Immature natural killer cell (primary cell): ENCODE results near the gene ZHX3. TPM values are rescaled to one million over a fixed set of nuclear protein-coding genes. Genes with fewer than 3 reads are reported as not detected.
"Not testable (repeated sequence)": the region's sequence is repeated elsewhere in the genome, so short reads cannot be mapped to it uniquely, and the experiment has no call there.

ENCODE experiments used
- DNase-seq, 3 donors: peaks; one replicate each; pipeline ENCODE4 v3.0.0; 2022; ENCODE audit warnings: mixed read lengths in 1 of 3
- H3K27ac Mint-ChIP-seq, 6 donors: one replicate each; pipeline ENCODE4 v1.8.0; 2020; ENCODE audit warnings: mixed read lengths in 6 of 6, mild to moderate bottlenecking in 5 of 6, inconsistent platforms in 4 of 6, moderate library complexity in 3 of 6
- H3K27me3 Mint-ChIP-seq, 3 donors: one replicate each; pipeline ENCODE4 v1.8.0; 2020 to 2021; ENCODE audit warnings: low read depth in 3 of 3, mild to moderate bottlenecking in 3 of 3, mixed read lengths in 3 of 3, moderate library complexity in 3 of 3, inconsistent platforms in 1 of 3
- H3K36me3 Mint-ChIP-seq, 3 donors: one replicate each; pipeline ENCODE4 v1.8.0; 2020; ENCODE audit warnings: mixed read lengths in 3 of 3, inconsistent platforms in 2 of 3, mild to moderate bottlenecking in 2 of 3
- H3K4me1 Mint-ChIP-seq, 2 donors: one replicate each; pipeline ENCODE4 v1.8.0; 2020; ENCODE audit warnings: inconsistent platforms in 2 of 2, mild to moderate bottlenecking in 2 of 2, mixed read lengths in 2 of 2, moderate library complexity in 1 of 2
- H3K4me3 Mint-ChIP-seq, 5 donors: one replicate each; pipeline ENCODE4 v1.8.0; 2020; ENCODE audit warnings: mild to moderate bottlenecking in 5 of 5, mixed read lengths in 5 of 5, inconsistent platforms in 3 of 5, moderate library complexity in 3 of 5
- H3K9me3 Mint-ChIP-seq, 6 donors: one replicate each; pipeline ENCODE4 v1.8.0; 2020; ENCODE audit warnings: mild to moderate bottlenecking in 6 of 6, mixed read lengths in 6 of 6, inconsistent platforms in 4 of 6, moderate library complexity in 3 of 6
- polyA plus RNA-seq, 3 donors: library from polyadenylated mRNA; unstranded; fragments of 300-500 nt; fragmentation: Illumina TruSeq; gene quantifications; one replicate each; pipeline ENCODE4 v1.2.3, GENCODE V29; 2021

The ZHX3 gene
- polyA plus RNA-seq, 3 donors from 2014 or later = 2.1 to 3.9 (median 3.3) TPM

DNA sequence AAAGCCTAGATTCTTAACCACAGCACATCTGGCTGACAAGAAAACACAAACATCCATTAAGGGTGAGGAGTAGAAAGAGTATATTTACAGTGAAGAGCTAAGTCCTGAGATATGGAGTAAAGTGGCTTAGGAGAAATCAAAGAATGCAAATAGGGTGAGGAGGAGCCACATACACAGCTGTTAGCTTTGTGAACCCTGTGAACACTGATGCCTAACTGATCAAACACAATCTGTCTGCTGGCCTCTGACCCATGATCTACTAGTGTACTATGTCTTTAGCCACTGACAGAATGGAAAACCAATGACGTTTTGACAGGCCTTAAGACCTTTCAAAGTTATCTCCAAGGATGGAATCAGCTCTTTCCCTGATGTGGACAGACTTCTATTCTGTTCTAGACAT is 75.2 kb downstream of the ZHX3 start:
- Mint-ChIP-seq H3K4me1 (peaks cover 6 to 13% of the 10 kb centered on the region in 2 donors), H3K27ac (no peak overlapping the region), H3K27me3 (peaks cover 0 to 2% (median 1%) of the 10 kb centered on the region in 3 donors), H3K9me3 (no peaks in the 10 kb centered on the region), H3K4me3 (no peak overlapping the region), H3K36me3 (no peaks in the 10 kb centered on the region)
- DNase-seq = no peak

DNA sequence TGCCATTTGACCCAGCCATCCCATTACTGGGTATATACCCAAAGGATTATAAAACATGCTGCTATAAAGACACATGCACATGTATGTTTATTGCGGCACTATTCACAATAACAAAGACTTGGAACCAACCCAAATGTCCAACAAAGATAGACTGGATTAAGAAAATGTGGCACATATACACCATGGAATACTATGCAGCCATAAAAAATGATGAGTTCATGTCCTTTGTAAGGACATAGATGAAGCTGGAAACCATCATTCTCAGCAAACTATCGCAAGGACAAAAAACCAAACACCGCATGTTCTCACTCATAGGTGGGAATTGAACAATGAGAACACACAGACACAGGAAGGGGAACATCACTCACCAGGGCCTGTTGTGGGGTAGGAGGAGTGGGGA is 80.3 kb downstream of the ZHX3 start:
- H3K27ac Mint-ChIP-seq, H3K4me3 Mint-ChIP-seq, H3K9me3 Mint-ChIP-seq, H3K4me1 Mint-ChIP-seq, DNase-seq, H3K36me3 Mint-ChIP-seq, H3K27me3 Mint-ChIP-seq: not testable (repeated sequence)

DNA sequence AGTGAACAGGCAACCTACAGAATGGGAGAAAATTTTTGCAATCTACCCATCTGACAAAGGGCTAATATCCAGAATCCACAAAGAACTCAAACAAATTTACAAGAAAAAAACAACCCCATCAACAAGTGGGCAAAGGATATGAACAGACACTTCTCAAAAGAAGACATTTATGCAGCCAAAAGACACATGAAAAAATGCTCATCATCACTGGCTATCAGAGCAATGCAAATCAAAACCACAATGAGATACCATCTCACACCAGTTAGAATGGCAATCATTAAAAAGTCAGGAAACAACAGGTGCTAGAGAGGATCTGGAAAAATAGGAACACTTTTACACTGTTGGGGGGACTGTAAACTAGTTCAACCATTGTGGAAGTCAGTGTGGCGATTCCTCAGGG is 80.7 kb downstream of the ZHX3 start:
- not testable (repeated sequence) for H3K27ac Mint-ChIP-seq, H3K36me3 Mint-ChIP-seq, H3K4me1 Mint-ChIP-seq, H3K4me3 Mint-ChIP-seq, DNase-seq, H3K27me3 Mint-ChIP-seq, H3K9me3 Mint-ChIP-seq

DNA sequence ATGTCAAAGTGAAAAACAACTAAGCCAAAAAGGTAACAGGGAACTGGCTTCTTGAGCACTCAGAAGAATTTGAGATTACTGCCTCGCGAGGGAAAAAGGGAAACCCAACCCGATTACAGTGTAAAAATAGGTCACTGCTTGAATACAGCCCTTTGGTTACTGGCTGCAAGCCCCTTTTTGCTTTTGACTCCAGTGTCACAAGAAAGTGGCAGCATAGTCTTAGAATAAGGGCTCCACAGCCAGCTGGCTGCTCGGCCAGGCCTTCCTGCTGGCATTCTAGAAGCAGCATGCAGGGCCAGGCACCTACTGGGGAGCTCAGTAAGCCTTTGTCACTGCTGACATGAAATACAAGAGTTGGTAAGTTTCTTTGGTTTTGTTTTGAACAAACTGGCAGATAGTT is 83.0 kb downstream of the ZHX3 start:
- no peaks in the 10 kb centered on the region for H3K36me3 Mint-ChIP-seq
- no peak overlapping the region for H3K27ac Mint-ChIP-seq
- peaks cover 7 to 8% of the 10 kb centered on the region in 2 donors for H3K4me1 Mint-ChIP-seq
- DNase-seq = no peak
- H3K9me3 Mint-ChIP-seq = no peaks in the 10 kb centered on the region
- no peak overlapping the region for H3K4me3 Mint-ChIP-seq
- H3K27me3 Mint-ChIP-seq = peaks cover 0 to 6% (median 2%) of the 10 kb centered on the region in 3 donors

DNA sequence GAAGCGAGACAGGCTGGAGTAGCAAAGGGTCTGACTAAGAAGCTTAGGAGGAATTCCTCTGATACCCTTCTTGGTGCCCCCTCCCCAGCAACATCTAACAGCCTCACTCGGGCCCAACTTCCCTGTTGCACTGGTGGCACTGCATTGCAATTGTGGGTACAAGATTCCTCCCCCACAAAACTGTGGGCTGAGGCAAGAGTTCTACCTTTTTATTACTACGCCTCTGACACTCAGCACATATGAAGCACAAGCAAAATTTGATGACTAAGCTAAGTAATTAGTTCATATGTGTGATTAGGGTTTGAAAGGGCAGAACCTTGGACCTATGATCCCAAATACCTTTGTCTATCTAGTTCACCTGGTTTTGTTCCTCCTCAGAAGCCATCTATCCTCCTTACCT is 83.5 kb downstream of the ZHX3 start:
- Mint-ChIP-seq H3K9me3 (no peaks in the 10 kb centered on the region), H3K4me1 (peaks cover 7 to 8% of the 10 kb centered on the region in 2 donors), H3K27me3 (peaks cover 0 to 6% (median 2%) of the 10 kb centered on the region in 3 donors), H3K4me3 (no peak overlapping the region), H3K36me3 (no peaks in the 10 kb centered on the region), H3K27ac (no peak overlapping the region)
- no peak for DNase-seq

DNA sequence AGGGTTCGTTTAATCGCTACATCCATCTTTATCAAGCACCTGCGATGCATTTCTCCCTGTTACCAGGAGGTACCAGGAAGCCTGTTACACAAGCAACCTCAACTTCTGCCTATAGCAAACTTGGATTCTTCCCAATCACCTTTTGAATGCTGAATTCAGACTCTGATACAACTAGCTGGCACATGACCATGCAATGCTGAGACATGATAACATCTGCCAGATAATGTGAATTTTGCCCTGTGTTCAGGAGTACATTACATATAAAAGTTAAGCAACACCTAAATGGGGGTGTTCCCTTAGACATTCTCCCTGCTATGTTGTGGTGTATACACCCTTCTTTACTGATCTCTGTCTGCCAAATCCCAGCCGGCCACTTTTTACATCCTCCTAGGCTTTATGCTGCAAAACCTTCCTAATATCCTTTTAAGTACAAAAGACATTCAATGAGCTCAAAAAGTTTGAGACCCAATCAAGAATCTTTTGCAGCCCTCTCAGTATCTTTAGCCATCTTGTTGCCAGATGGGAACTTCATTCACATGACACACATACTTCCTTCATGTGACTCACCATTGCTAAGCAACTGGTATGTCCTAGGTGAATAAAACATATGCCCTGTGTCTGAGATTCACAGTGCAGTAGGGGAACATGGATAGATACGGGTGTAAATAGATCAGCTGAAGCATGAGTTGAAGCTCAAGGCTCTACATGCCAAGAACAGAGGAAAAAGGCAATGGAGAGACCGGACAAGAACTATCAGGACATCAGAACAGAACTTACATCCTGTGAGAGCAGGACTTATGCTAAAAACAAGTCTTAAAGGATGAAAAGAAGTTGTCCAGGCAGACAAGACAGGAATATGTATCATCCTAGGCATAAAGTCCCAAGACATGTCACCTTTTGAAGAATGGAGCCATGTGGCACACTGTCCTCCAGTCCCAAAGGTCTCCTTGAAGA is 84.3 kb downstream of the ZHX3 start:
- Mint-ChIP-seq H3K9me3 (no peaks in the 10 kb centered on the region), H3K36me3 (no peaks in the 10 kb centered on the region), H3K4me1 (peaks cover 7 to 8% of the 10 kb centered on the region in 2 donors), H3K27ac (no peak overlapping the region), H3K4me3 (no peak overlapping the region), H3K27me3 (peaks cover 0 to 6% (median 2%) of the 10 kb centered on the region in 3 donors)
- DNase-seq = no peak

DNA sequence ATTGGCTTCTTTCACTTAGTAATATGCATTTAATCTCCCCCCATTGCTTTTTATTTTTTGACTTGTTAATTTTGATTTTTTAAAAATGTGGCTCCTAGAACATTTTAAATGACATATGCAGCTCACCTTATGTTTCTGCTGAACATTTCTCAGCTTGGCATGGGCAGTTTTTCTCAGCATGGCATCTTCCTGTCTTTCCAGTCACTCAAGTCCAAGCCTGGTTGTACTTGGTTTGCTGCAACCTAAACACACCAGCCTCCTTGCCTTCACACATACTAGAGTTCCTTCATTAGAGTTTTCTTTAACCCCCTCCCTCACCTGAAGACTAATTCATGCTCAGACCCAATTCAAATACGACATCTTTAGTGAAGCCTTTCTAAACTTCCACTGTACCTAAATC is 86.4 kb downstream of the ZHX3 start:
- H3K36me3 Mint-ChIP-seq = no peaks in the 10 kb centered on the region
- no peak for DNase-seq
- H3K9me3 Mint-ChIP-seq = no peaks in the 10 kb centered on the region
- no peak overlapping the region for H3K27ac Mint-ChIP-seq
- H3K27me3 Mint-ChIP-seq = peaks cover 0 to 6% (median under 1%) of the 10 kb centered on the region in 3 donors
- no peak overlapping the region for H3K4me3 Mint-ChIP-seq
- peaks cover 7 to 8% of the 10 kb centered on the region in 2 donors for H3K4me1 Mint-ChIP-seq

DNA sequence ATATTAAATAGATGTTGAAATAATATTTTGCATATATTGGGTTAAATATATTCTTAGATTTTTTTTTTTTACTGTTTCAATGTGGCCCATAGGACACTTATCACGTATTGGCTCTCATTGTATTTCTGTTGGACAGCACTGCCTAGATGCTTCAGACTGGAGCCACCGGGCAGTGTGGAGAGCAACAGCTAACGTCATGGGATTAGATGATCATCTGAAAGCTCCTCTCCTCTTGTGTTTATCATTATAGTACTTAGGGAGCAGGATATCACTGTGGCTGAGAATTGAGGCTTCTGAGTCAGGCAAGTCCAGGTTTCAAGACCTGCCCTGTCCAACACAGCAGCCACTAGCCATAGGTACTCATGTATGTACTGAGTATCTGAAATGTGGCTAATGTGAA is 87.4 kb downstream of the ZHX3 start:
- DNase-seq = no peak
- no peaks in the 10 kb centered on the region for H3K36me3 Mint-ChIP-seq
- H3K27me3 Mint-ChIP-seq = peaks cover 0 to 6% (median 0%) of the 10 kb centered on the region in 3 donors

DNA sequence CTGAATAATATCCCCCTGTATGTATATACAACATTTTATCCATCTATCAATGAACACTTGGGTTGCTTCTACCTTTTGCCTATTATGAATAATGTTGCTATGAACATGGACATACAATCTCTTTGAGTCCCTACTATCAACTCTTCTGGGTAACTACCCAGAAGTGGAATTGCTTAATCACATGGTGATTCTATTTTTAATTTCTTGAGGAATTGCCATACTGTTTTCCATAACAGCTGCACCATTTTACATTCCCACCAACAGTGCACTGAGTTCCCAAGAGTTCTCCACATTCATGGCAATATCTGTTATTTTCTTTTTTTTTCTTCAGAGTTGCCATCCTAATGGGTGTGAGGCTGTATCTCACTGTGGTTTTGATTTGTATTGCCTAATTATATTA is 88.3 kb downstream of the ZHX3 start:
- H3K4me1 Mint-ChIP-seq = peaks cover 7 to 8% of the 10 kb centered on the region in 2 donors
- no peaks in the 10 kb centered on the region for H3K9me3 Mint-ChIP-seq
- peaks cover 0 to 4% (median 0%) of the 10 kb centered on the region in 3 donors for H3K27me3 Mint-ChIP-seq

More for the DNA sequence above, 87.4 kb downstream of the ZHX3 start:
- no peak overlapping the region for H3K4me3 Mint-ChIP-seq
- H3K4me1 Mint-ChIP-seq = peaks cover 7 to 8% of the 10 kb centered on the region in 2 donors
- H3K9me3 Mint-ChIP-seq = no peaks in the 10 kb centered on the region
- no peak overlapping the region for H3K27ac Mint-ChIP-seq

DNA sequence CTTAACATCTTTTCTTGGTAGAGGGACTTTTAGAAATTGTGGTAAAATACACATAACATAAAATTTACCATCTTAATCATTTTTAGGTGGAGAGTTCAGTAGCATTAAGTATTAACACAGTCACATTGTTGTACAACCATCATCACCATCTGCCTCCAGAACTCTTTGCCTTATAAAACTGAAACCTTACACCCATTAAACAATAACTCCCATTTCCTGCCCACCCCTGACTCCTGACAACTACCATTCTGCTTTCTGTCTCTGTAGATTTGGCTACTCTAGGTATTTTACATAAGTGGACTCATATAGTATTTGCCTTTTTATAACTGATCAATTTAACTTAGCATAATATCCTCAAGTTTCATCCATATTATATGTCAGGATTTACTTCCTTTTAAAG is 88.7 kb downstream of the ZHX3 start:
- Mint-ChIP-seq H3K4me3 (no peak overlapping the region), H3K27ac (no peak overlapping the region), H3K36me3 (no peaks in the 10 kb centered on the region), H3K4me1 (peaks cover 7 to 8% of the 10 kb centered on the region in 2 donors), H3K9me3 (no peaks in the 10 kb centered on the region), H3K27me3 (peaks cover 0 to 4% (median 0%) of the 10 kb centered on the region in 3 donors)
- no peak for DNase-seq

More for the DNA sequence above, 88.3 kb downstream of the ZHX3 start:
- no peak overlapping the region for H3K4me3 Mint-ChIP-seq
- H3K36me3 Mint-ChIP-seq = no peaks in the 10 kb centered on the region
- no peak overlapping the region for H3K27ac Mint-ChIP-seq
- DNase-seq = no peak

DNA sequence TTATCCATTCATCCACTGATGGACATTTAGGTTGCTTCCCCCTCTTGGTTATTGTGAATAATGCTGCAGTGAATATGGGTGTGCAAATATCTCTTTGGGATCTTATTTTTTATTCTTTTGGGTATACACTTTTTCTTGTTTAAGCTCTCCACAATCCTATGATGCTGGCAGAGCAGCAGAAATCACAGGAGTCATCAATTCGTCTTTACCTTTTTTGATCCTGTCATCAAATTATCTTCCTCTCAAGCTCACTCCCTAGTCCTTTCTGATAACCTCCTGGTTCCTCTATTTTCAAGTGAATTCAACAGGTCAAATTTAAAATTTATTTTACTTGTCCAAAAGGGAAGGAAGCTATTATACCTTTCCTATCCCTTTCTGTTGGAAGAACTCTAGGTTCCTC is 91.1 kb downstream of the ZHX3 start:
- H3K36me3 Mint-ChIP-seq = peaks cover 0 to 5% (median 4%) of the 10 kb centered on the region in 3 donors
- peaks cover 0 to 1% (median 0%) of the 10 kb centered on the region in 3 donors for H3K27me3 Mint-ChIP-seq

DNA sequence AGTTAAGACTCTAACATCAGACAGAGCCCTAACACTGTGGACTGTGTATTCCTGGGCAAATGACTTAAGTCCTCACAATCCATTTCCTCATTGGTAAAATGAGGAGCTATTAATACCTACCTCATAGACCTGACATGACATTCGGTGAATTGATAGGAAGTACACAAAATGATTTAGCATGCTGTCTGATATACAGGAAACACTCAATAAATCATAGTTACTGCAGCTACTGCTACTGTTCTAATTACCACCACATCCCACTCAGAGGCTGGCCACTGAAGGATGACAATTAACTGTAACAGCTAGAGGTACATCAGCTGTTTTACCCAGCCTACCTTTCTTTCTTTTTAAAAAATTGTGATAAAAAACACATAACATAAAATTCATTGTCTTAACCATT is 92.4 kb downstream of the ZHX3 start:
- Mint-ChIP-seq H3K4me3 (no peak overlapping the region), H3K4me1 (no peaks in the 10 kb centered on the region), H3K9me3 (no peaks in the 10 kb centered on the region), H3K27me3 (peaks cover 0 to 3% (median 0%) of the 10 kb centered on the region in 3 donors), H3K36me3 (peaks cover 0 to 7% (median 4%) of the 10 kb centered on the region in 3 donors), H3K27ac (no peak overlapping the region)
- no peak for DNase-seq

More for the DNA sequence above, 91.1 kb downstream of the ZHX3 start:
- no peaks in the 10 kb centered on the region for H3K4me1 Mint-ChIP-seq
- no peak overlapping the region for H3K4me3 Mint-ChIP-seq
- no peak for DNase-seq
- H3K9me3 Mint-ChIP-seq = no peaks in the 10 kb centered on the region
- no peak overlapping the region for H3K27ac Mint-ChIP-seq

DNA sequence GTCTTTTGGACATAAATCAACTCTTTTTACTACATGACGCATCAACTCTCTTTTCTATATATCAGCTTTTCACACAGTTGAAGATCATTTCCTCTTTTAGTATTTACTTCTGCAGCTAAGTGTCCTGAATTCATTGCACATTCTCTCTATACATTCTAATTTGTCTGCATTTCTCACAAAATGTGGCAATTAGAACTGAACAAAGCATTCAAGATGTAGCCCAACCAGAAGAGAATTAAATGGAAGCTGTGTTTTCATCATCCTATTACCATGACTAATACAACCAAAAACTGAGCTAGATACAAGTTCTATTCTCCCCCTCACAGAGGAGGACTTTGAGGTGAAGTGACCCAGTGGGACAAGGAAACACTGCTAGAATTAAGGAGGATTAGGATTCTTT is 93.2 kb downstream of the ZHX3 start:
- H3K36me3 Mint-ChIP-seq = peaks cover 0 to 7% (median 4%) of the 10 kb centered on the region in 3 donors
- H3K27me3 Mint-ChIP-seq = peaks cover 0 to 3% (median 1%) of the 10 kb centered on the region in 3 donors
- DNase-seq = no peak
- H3K27ac Mint-ChIP-seq = no peak overlapping the region
- no peaks in the 10 kb centered on the region for H3K4me1 Mint-ChIP-seq
- no peak overlapping the region for H3K4me3 Mint-ChIP-seq
- no peaks in the 10 kb centered on the region for H3K9me3 Mint-ChIP-seq

DNA sequence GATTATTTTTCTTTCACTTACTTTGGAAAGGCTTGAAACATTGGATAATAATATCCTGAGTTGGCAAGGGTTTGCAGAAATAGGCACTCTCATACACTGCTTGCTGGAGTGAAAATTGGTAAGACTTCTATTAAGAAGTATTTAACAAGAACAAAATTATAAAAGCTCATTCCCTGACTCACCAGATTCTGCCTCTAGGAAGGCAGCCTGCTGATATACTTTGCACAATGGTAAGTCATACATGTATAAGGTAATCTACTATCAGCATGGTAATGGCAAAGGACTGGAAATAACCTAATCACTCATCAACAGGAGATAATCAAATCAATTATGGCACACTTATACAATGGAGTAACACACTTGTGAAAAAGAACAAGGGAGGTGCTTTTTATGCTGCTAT is 94.4 kb downstream of the ZHX3 start:
- no peak overlapping the region for H3K27ac Mint-ChIP-seq
- peaks cover 1 to 3% (median 3%) of the 10 kb centered on the region in 3 donors for H3K27me3 Mint-ChIP-seq
- H3K4me1 Mint-ChIP-seq = no peaks in the 10 kb centered on the region
- no peaks in the 10 kb centered on the region for H3K9me3 Mint-ChIP-seq
- no peak overlapping the region for H3K4me3 Mint-ChIP-seq
- peaks cover 0 to 7% (median 4%) of the 10 kb centered on the region in 3 donors for H3K36me3 Mint-ChIP-seq
- no peak for DNase-seq
